Measurements from ENCODE around the gene GFI1. TPM values are rescaled to one million over a fixed set of nuclear protein-coding genes. Genes with fewer than 3 reads are reported as not detected.

The GFI1 gene
- total RNA-seq, 1 experiment from 2014 or later = 0.93 TPM

GRCh38 chr1:92484472-92485380 is 2.0 kb downstream of the GFI1 start:
- H3K9me3 Mint-ChIP-seq (ENCODE audit: unreplicated experiment) = no peaks in the 10 kb centered on the region
- intact Hi-C loops (cut with micrococcal nuclease; ENCODE audit: unreplicated experiment) = loop anchor here (5.0 to 10.0 kb wide), 3 partner anchors 42 to 170 kb away; no protein-coding TSS in a partner anchor
- ChIA-PET POLR2A (no interaction called here), CTCF (interaction anchor here (0.9 kb wide), 1 partner anchor 174 kb away, joined by 3 read pairs; no protein-coding TSS in a partner anchor)
- H3K9me3 ChIP-seq = no peaks in the 10 kb centered on the region
- no peaks in the 10 kb centered on the region for H3K4me1 ChIP-seq
- H3K4me3 ChIP-seq (ENCODE audit: low read depth, low read length) = peak overlapping the region; percentile 50
- no TSS peak for BruUV-seq (replicated peaks)
- H3K27ac Mint-ChIP-seq (ENCODE audit: unreplicated experiment) = no peak overlapping the region
- H3K27me3 Mint-ChIP-seq (ENCODE audit: insufficient read depth, unreplicated experiment) = no peaks in the 10 kb centered on the region
- TF ChIP-seq CTCF (IDR thresholded peaks at IDR 0.05; ENCODE audit: insufficient read depth in 1 of 2, low read depth in 1 of 2, low read length in 1 of 2, severe bottlenecking in 1 of 2, unreplicated experiment in 1 of 2) = peak in 1 of 2 experiments; percentile 5
- H3K4me1 Mint-ChIP-seq (ENCODE audit: low read depth, unreplicated experiment) = no peaks in the 10 kb centered on the region
- H3K27me3 ChIP-seq (replicated peaks; ENCODE audit: control insufficient read depth, insufficient read depth, low read length) = no peaks in the 10 kb centered on the region; the same call in 1 of the 2 replicates
- no peaks in the 10 kb centered on the region for H3K36me3 Mint-ChIP-seq (ENCODE audit: insufficient read depth, unreplicated experiment)
- peak in 1 of 2 experiments; percentile 25 for DNase-seq
- peak overlapping the region; percentile 91 for H3K4me3 Mint-ChIP-seq (ENCODE audit: unreplicated experiment)
- H3K36me3 ChIP-seq (ENCODE audit: control insufficient read depth, insufficient read depth, low read length) = no peaks in the 10 kb centered on the region; the same call in 1 of the 2 replicates

- no peaks in the 10 kb centered on the region for H3K9me3 ChIP-seq
- H3K9me3 Mint-ChIP-seq (ENCODE audit: unreplicated experiment) = no peaks in the 10 kb centered on the region
- no peak overlapping the region for H3K27ac Mint-ChIP-seq (ENCODE audit: unreplicated experiment)
- H3K4me3 Mint-ChIP-seq (ENCODE audit: unreplicated experiment) = peak overlapping the region; percentile 91
- intact Hi-C loops (cut with micrococcal nuclease; ENCODE audit: unreplicated experiment) = loop anchor here (5.0 to 10.0 kb wide), 3 partner anchors 42 to 169 kb away; no protein-coding TSS in a partner anchor
- ChIA-PET POLR2A (no interaction called here), CTCF (interaction anchor here (0.6 to 0.7 kb wide), 2 partner anchors 16 to 113 kb away, joined by 4 to 9 read pairs; no protein-coding TSS in a partner anchor)
- H3K27me3 ChIP-seq (replicated peaks; ENCODE audit: control insufficient read depth, insufficient read depth, low read length) = no peaks in the 10 kb centered on the region; the same call in 1 of the 2 replicates
- H3K4me1 Mint-ChIP-seq (ENCODE audit: low read depth, unreplicated experiment) = no peaks in the 10 kb centered on the region
- peak in 1 of 2 experiments; percentile 48 for DNase-seq
- no peaks in the 10 kb centered on the region for H3K27me3 Mint-ChIP-seq (ENCODE audit: insufficient read depth, unreplicated experiment)
- H3K36me3 ChIP-seq (ENCODE audit: control insufficient read depth, insufficient read depth, low read length) = no peaks in the 10 kb centered on the region; the same call in 1 of the 2 replicates
- no peaks in the 10 kb centered on the region for H3K36me3 Mint-ChIP-seq (ENCODE audit: insufficient read depth, unreplicated experiment)
- no TSS peak for BruUV-seq (replicated peaks)
- H3K4me1 ChIP-seq = no peaks in the 10 kb centered on the region
- H3K4me3 ChIP-seq (ENCODE audit: low read depth, low read length) = peak overlapping the region; percentile 50
- TF ChIP-seq CTCF (IDR thresholded peaks at IDR 0.05; ENCODE audit: insufficient read depth in 1 of 2, low read depth in 1 of 2, low read length in 1 of 2, severe bottlenecking in 1 of 2, unreplicated experiment in 1 of 2) = no peak
These were observed 2.9 kb downstream of the GFI1 start for GRCh38 chr1:92483610-92484471.
